HepG2 (cell line): ENCODE measurements around the gene CALD1. TPM values are rescaled to one million over a fixed set of nuclear protein-coding genes. Genes with fewer than 3 reads are reported as not detected.

Source experiments
- ARID5B ChIP-seq: IDR thresholded peaks from 2 replicates; pipeline ENCODE4 v1.4.0; 2020; ENCODE audit warnings: mild to moderate bottlenecking, missing genetic modification reagents
- ATRX ChIP-seq: sonication (generic); formaldehyde crosslinking; IDR thresholded peaks from 2 replicates; pipeline ENCODE4 v1.4.0; 2020; ENCODE audit warnings: missing genetic modification reagents, borderline replicate concordance
- ELF4 ChIP-seq: sonication (generic); formaldehyde crosslinking; IDR thresholded peaks from 2 replicates; pipeline ENCODE4 v1.5.0; 2020; ENCODE audit warnings: missing genetic modification reagents, mild to moderate bottlenecking, moderate library complexity, borderline replicate concordance
- GMEB1 ChIP-seq: sonication (generic); formaldehyde crosslinking; IDR thresholded peaks from 2 replicates; pipeline ENCODE4 v1.5.1; 2020; ENCODE audit warnings: missing genetic modification reagents, mild to moderate bottlenecking, borderline replicate concordance
- IRF2 ChIP-seq: IDR thresholded peaks from 2 replicates; pipeline ENCODE4 v1.6.1; 2018; ENCODE audit warnings: missing genetic modification reagents, missing compliant biosample characterization
- ISX ChIP-seq: sonication (generic); formaldehyde crosslinking; conservative IDR thresholded peaks from 2 replicates; pipeline ENCODE4 v1.5.0; 2020; ENCODE audit warnings: missing genetic modification reagents
- KLF16 ChIP-seq, 2 experiments: sonication (generic) in 1 of 2; formaldehyde crosslinking in 1 of 2; IDR thresholded peaks; 2 replicates each; pipeline versions ENCODE4 v1.6.1 to v1.8.0; 2016 to 2023; ENCODE audit warnings: missing genetic modification reagents in 2 of 2, missing compliant biosample characterization in 1 of 2
- LRRFIP1 ChIP-seq: sonication (generic); formaldehyde crosslinking; conservative IDR thresholded peaks from 2 replicates; pipeline ENCODE4 v1.4.0; 2020; ENCODE audit warnings: missing genetic modification reagents
- MXD1 ChIP-seq: sonication (generic); formaldehyde crosslinking; IDR thresholded peaks from 2 replicates; pipeline ENCODE4 v1.4.0; 2020; ENCODE audit warnings: mild to moderate bottlenecking, missing genetic modification reagents
- NFKB2 ChIP-seq: sonication (generic); formaldehyde crosslinking; IDR thresholded peaks from 2 replicates; pipeline ENCODE4 v1.4.0; 2020; ENCODE audit warnings: missing genetic modification reagents, borderline replicate concordance
- NRL ChIP-seq: sonication (generic); formaldehyde crosslinking; IDR thresholded peaks from 2 replicates; pipeline ENCODE4 v1.5.0; 2020; ENCODE audit warnings: missing genetic modification reagents, mild to moderate bottlenecking, moderate library complexity, borderline replicate concordance
- PHF8 ChIP-seq: sonication (generic); formaldehyde crosslinking; IDR thresholded peaks from 2 replicates; pipeline ENCODE4 v1.5.0; 2020; ENCODE audit warnings: missing genetic modification reagents
- TARDBP ChIP-seq: sonication (generic); formaldehyde crosslinking; IDR thresholded peaks from 2 replicates; pipeline ENCODE4 v1.8.0; 2022; ENCODE audit warnings: mild to moderate bottlenecking, missing genetic modification reagents
- ZBTB33 ChIP-seq: sonication (generic); formaldehyde crosslinking; IDR thresholded peaks from 2 replicates; pipeline ENCODE4 v1.4.0; 2020; ENCODE audit warnings: missing genetic modification reagents
- ZFY ChIP-seq: sonication (generic); formaldehyde crosslinking; IDR thresholded peaks from 2 replicates; pipeline ENCODE4 v1.4.0; 2020; ENCODE audit warnings: missing genetic modification reagents
- ZNF431 ChIP-seq: sonication (generic); formaldehyde crosslinking; IDR thresholded peaks from 2 replicates; pipeline ENCODE4 v1.9.0; 2022; ENCODE audit warnings: missing genetic modification reagents, low read depth, mild to moderate bottlenecking, borderline replicate concordance
- ZSCAN20 ChIP-seq: sonication (generic); formaldehyde crosslinking; IDR thresholded peaks from 2 replicates; pipeline ENCODE4 v1.4.0; 2020; ENCODE audit warnings: missing genetic modification reagents, mild to moderate bottlenecking, borderline replicate concordance
- polyA plus RNA-seq, 8 experiments: library from polyadenylated mRNA; depleted of rRNA in 3 of 8; stranded (reverse) in 7 of 8; unstranded in 1 of 8; fragments of >200 nt; fragmentation: Illumina TruSeq in 4 of 8; extraction: Trizol in 4 of 8; gene quantifications; 2 replicates each; pipeline versions ENCODE4 v1.2.1 to v1.2.3, GENCODE V29; 2011 to 2016; ENCODE audit warnings: low read depth in 4 of 8, missing spikeins in 1 of 8, mixed read lengths in 1 of 8; ENCODE audit not compliant: insufficient read depth in 1 of 8
- total RNA-seq, 5 experiments: library from RNA; depleted of rRNA; stranded (reverse); fragments of >200 nt; fragmentation: Illumina TruSeq; extraction: Trizol; gene quantifications; 2 replicates each; pipeline ENCODE4 v1.2.3, GENCODE V29; 2016; ENCODE audit warnings: low read depth in 1 of 5

Gene CALD1
- total and polyA plus RNA-seq, 2 of the 13 experiments (the other 11 are each of a cell fraction or from before 2014, with no cell fraction given), result 53.0 to 112 TPM

GRCh38 chr7:134891696-134892678, 112.6 kb downstream of the CALD1 start (continued):
- TF ChIP-seq LRRFIP1 (CRISPR knock-in tag) (0 out of 2 replicates have a peak, but pooled peaks have one; percentile 30), NFKB2 (CRISPR knock-in tag) (no peak), GMEB1 (CRISPR knock-in tag) (0 out of 2 replicates have a peak, but pooled peaks have one; percentile 23), ISX (CRISPR knock-in tag) (no peak), ATRX (CRISPR knock-in tag) (no peak), TARDBP (CRISPR knock-in tag) (0 out of 2 replicates have a peak, but pooled peaks have one; percentile 32), IRF2 (CRISPR knock-in tag) (peak; percentile 21; the same call in 1 of the 2 replicates), ZBTB33 (CRISPR knock-in tag) (no peak), ELF4 (CRISPR knock-in tag) (no peak), KLF16 (CRISPR knock-in tag; IDR thresholded peaks at IDR 0.05) (peak in 1 of 2 experiments; percentile 10; a peak in 1 of 4 replicates), MXD1 (CRISPR knock-in tag) (no peak), ZFY (CRISPR knock-in tag) (no peak), ZNF431 (no peak), ARID5B (CRISPR knock-in tag) (peak; percentile 85), NRL (CRISPR knock-in tag) (no peak), ZSCAN20 (CRISPR knock-in tag) (no peak), PHF8 (CRISPR knock-in tag) (peak; percentile 27; the same call in 1 of the 2 replicates)
